GM12801 (cell line): ENCODE results near the gene ZNF273.

ENCODE experiments used
- CTCF ChIP-seq: IDR thresholded peaks from one replicate; pipeline ENCODE4 v1.5.1; 2011; ENCODE audit warnings: control low read depth; ENCODE audit not compliant: insufficient read length; ENCODE audit errors: extremely low read depth

ZNF273 gene

GRCh38 chr7:64978497-64979203 is 75.6 kb downstream of the ZNF273 start:
- TF ChIP-seq CTCF = no peak
